B cell (primary cell): Measurements from ENCODE around the gene CD200R1L.

ENCODE experiments used
- CTCF ChIP-seq: fragments of 200-600 bp; IDR thresholded peaks from one replicate; pipeline ENCODE4 v1.8.0; 2022; ENCODE audit warnings: antibody characterized with exemption, mild to moderate bottlenecking
- EZH2 ChIP-seq: IDR thresholded peaks from 2 replicates; pipeline ENCODE4 v1.6.1; 2012; ENCODE audit warnings: borderline replicate concordance, low read depth, mild to moderate bottlenecking, moderate library complexity, low read length; ENCODE audit not compliant: insufficient read depth, poor library complexity, severe bottlenecking

DNA sequence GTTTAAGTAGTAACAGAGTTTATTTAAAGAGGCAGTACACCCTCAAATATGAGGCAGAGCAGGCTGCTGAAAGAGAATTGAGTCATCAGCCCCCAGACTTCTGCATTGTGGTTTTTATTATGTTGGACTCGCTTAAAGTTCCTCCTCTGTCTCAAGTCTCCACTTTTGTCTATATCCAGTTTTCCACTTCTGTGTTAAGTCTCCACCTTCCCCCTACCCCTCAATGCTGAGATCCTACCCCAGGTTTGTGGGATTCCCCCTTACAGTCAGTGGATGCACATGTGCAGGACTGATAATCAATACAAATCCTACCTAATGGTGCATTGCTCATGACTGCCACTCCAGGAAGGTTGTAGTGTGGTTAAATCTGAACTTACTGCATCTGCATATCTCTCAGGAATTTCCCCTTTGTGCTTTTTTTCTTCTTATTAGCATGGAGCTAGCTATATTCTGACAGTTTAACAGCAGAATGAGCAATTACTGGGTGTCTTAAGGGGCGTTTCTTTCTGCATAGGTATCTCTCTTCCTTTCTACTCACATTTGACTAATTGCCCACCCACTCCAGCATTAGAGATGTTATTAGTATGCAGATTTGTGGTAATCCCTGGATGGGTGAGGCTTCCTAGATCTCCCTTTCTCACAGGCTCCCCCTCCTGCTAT, 11.9 kb upstream of the CD200R1L start:
- TF ChIP-seq CTCF, result no peak
- no peak for TF ChIP-seq EZH2
